GM12891 (cell line): Measurements from ENCODE around the gene PTPN14.

Source experiments
- PAX5 ChIP-seq: IDR thresholded peaks from 2 replicates; pipeline ENCODE4 v1.6.1; 2011; ENCODE audit warnings: low read length, moderate library complexity, mild to moderate bottlenecking; ENCODE audit not compliant: insufficient read depth, severe bottlenecking
- POLR2A ChIP-seq: IDR thresholded peaks from 2 replicates; pipeline ENCODE4 v1.6.1; 2011; ENCODE audit warnings: low read depth, low read length, control low read depth
- POLR2AphosphoS5 ChIP-seq: IDR thresholded peaks from 2 replicates; pipeline ENCODE4 v1.6.1; 2011; ENCODE audit warnings: low read depth, low read length, control low read depth
- POU2F2 ChIP-seq: IDR thresholded peaks from 2 replicates; pipeline ENCODE4 v1.6.1; 2011; ENCODE audit warnings: low read depth, mild to moderate bottlenecking, control low read depth, low read length, moderate library complexity
- TAF1 ChIP-seq: IDR thresholded peaks from 2 replicates; pipeline ENCODE4 v1.6.1; 2011; ENCODE audit warnings: low read depth, low read length, control low read depth

GRCh38 chr1:214306269-214306668, 245.1 kb downstream of the PTPN14 start:
- no peak for TF ChIP-seq TAF1
- no peak for TF ChIP-seq POLR2A
- no peak for TF ChIP-seq POLR2AphosphoS5
- TF ChIP-seq PAX5, result no peak
- TF ChIP-seq POU2F2, result no peak
